ENCODE results near the gene ESPNL.

Gene ESPNL

GRCh38 chr2:238154570-238154969 is 54.4 kb downstream of the ESPNL start:
- Histone ChIP-seq H4K20me1 (ENCODE audit: insufficient read depth, low read length, poor library complexity, severe bottlenecking) (no peaks in the 10 kb centered on the region), H3K79me2 (ENCODE audit: insufficient read depth, low read length) (no peaks in the 10 kb centered on the region), H3K4me3 (ENCODE audit: low read length, poor library complexity, severe bottlenecking) (no peak overlapping the region), H3K4me2 (ENCODE audit: low read depth, low read length, poor library complexity, severe bottlenecking) (no peak overlapping the region), H3K27me3 (ENCODE audit: insufficient read depth, low read length, poor library complexity, severe bottlenecking) (no peaks in the 10 kb centered on the region), H3K4me1 (ENCODE audit: insufficient read depth, low read length, poor library complexity, severe bottlenecking) (peaks cover 4% of the 10 kb centered on the region), H3F3A (ENCODE audit: low read depth) (no peaks in the 10 kb centered on the region), H3K9me3 (ENCODE audit: insufficient read depth, low read depth, low read length) (no peaks in the 10 kb centered on the region), H2AFZ (ENCODE audit: low read length) (no peak overlapping the region), H3K9me2 (replicated peaks; ENCODE audit: low read depth, low read length) (no peaks in the 10 kb centered on the region), H3K9ac (ENCODE audit: low read depth, low read length, poor library complexity, severe bottlenecking) (no peak overlapping the region), H3K36me3 (ENCODE audit: insufficient read depth, low read length) (no peaks in the 10 kb centered on the region)
- TF ChIP-seq CTCF (conservative IDR thresholded peaks at IDR 0.05; ENCODE audit: low read length) (no peak), EZH2phosphoT487 (IDR thresholded peaks at IDR 0.05; ENCODE audit: borderline replicate concordance) (no peak)

GRCh38 chr2:238155051-238155760 is 55.1 kb downstream of the ESPNL start:
- no peak overlapping the region for H3K4me2 ChIP-seq (ENCODE audit: low read depth, low read length, poor library complexity, severe bottlenecking)
- TF ChIP-seq CTCF (conservative IDR thresholded peaks at IDR 0.05; ENCODE audit: low read length) (no peak), EZH2phosphoT487 (IDR thresholded peaks at IDR 0.05; ENCODE audit: borderline replicate concordance) (no peak)

DNA sequence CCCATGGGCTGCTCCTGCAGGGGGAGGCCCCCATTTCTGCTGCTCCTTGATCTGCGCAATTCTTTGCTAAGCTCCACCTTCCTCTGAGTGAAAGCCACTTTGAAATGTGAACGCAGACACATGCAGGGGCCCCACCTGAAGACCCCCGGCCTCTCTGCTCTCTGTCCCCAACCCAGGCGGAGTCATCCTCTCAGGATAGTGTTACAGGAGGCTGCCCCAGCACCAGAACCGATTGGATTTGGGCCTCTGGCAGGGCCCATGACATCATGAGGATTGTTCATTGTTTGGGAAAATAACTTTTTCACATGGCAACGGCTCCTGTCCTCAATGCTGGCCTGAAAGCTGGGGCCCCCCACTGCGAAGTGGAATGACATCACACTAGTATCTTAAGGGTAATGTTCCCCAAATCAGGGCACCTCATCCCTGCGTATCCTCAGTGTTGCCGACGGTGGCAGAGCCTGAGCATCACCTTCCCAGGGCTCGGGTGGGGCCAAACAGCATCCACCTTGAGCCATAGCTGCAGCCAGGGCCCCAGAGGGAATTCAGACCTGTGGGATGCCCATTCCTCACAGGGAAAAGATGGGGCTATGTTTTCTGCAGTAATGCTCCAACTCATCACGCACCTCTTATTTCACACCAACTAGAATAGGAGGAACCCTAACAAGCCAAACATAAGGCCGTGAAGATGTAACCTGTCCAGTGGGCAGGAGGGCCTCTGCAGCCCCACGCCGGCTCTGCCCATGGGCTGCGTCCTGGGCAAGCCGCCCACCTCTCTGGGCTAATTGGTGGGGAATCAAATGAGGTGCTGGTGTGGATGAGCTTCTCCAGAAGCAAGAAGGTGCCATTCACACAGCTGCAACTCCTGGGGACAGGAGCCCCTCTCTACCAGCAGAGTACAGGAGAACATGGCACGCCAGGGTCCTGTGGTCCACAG is 55.9 kb downstream of the ESPNL start:
- H3K4me2 ChIP-seq (ENCODE audit: low read depth, low read length, poor library complexity, severe bottlenecking), result no peak overlapping the region
- peaks cover 14% of the 10 kb centered on the region for H3K4me1 ChIP-seq (ENCODE audit: insufficient read depth, low read length, poor library complexity, severe bottlenecking)
- no peaks in the 10 kb centered on the region for H3K9me3 ChIP-seq (ENCODE audit: insufficient read depth, low read depth, low read length)
- no peaks in the 10 kb centered on the region for H3F3A ChIP-seq (ENCODE audit: low read depth)
- H3K27me3 ChIP-seq (ENCODE audit: insufficient read depth, low read length, poor library complexity, severe bottlenecking), result no peaks in the 10 kb centered on the region
- no peak overlapping the region for H3K4me3 ChIP-seq (ENCODE audit: low read length, poor library complexity, severe bottlenecking)
- H3K9ac ChIP-seq (ENCODE audit: low read depth, low read length, poor library complexity, severe bottlenecking), result no peak overlapping the region
- H3K79me2 ChIP-seq (ENCODE audit: insufficient read depth, low read length), result no peaks in the 10 kb centered on the region
- no peak overlapping the region for H2AFZ ChIP-seq (ENCODE audit: low read length)
- no peaks in the 10 kb centered on the region for H4K20me1 ChIP-seq (ENCODE audit: insufficient read depth, low read length, poor library complexity, severe bottlenecking)
- H3K9me2 ChIP-seq (replicated peaks; ENCODE audit: low read depth, low read length), result no peaks in the 10 kb centered on the region
- TF ChIP-seq CTCF (conservative IDR thresholded peaks at IDR 0.05; ENCODE audit: low read length) (no peak), EZH2phosphoT487 (IDR thresholded peaks at IDR 0.05; ENCODE audit: borderline replicate concordance) (no peak)
- no peaks in the 10 kb centered on the region for H3K36me3 ChIP-seq (ENCODE audit: insufficient read depth, low read length)

More at GRCh38 chr2:238155051-238155760, 55.1 kb downstream of the ESPNL start:
- Histone ChIP-seq H2AFZ (ENCODE audit: low read length) (no peak overlapping the region), H3K36me3 (ENCODE audit: insufficient read depth, low read length) (no peaks in the 10 kb centered on the region), H3F3A (ENCODE audit: low read depth) (no peaks in the 10 kb centered on the region), H3K9me3 (ENCODE audit: insufficient read depth, low read depth, low read length) (no peaks in the 10 kb centered on the region), H3K9ac (ENCODE audit: low read depth, low read length, poor library complexity, severe bottlenecking) (no peak overlapping the region), H4K20me1 (ENCODE audit: insufficient read depth, low read length, poor library complexity, severe bottlenecking) (no peaks in the 10 kb centered on the region), H3K9me2 (replicated peaks; ENCODE audit: low read depth, low read length) (no peaks in the 10 kb centered on the region), H3K4me3 (ENCODE audit: low read length, poor library complexity, severe bottlenecking) (no peak overlapping the region), H3K27me3 (ENCODE audit: insufficient read depth, low read length, poor library complexity, severe bottlenecking) (no peaks in the 10 kb centered on the region), H3K79me2 (ENCODE audit: insufficient read depth, low read length) (no peaks in the 10 kb centered on the region), H3K4me1 (ENCODE audit: insufficient read depth, low read length, poor library complexity, severe bottlenecking) (peaks cover 9% of the 10 kb centered on the region)
